CD14-positive monocyte (primary cell): ENCODE data around the gene SHTN1. TPM values are rescaled to one million over a fixed set of nuclear protein-coding genes. Genes with fewer than 3 reads are reported as not detected.

Source experiments
- DNase-seq, 3 donors: peaks; one replicate each; pipeline ENCODE4 v3.0.0-alpha.2; 2011 to 2022
- H2AFZ ChIP-seq: 2 replicates; pipeline ENCODE4 v1.6.0; 2012; ENCODE audit warnings: mild to moderate bottlenecking, low read depth, low read length, inconsistent platforms; ENCODE audit not compliant: insufficient read depth, poor library complexity, severe bottlenecking
- H3K27ac ChIP-seq, 2 donors: 1 replicate in 1 of 2; 2 replicates in 1 of 2; pipeline ENCODE4 v1.5.1; 2012 to 2013; ENCODE audit warnings: low read length in 2 of 2, control low read depth in 1 of 2, inconsistent platforms in 1 of 2, low read depth in 1 of 2, mild to moderate bottlenecking in 1 of 2
- H3K27me3 ChIP-seq, 2 donors: one replicate each; pipeline versions ENCODE4 v1.6.0 to v1.6.1; 2011 to 2013; ENCODE audit warnings: low read length in 2 of 2; ENCODE audit not compliant: control insufficient read depth in 2 of 2, insufficient read depth in 2 of 2
- H3K36me3 ChIP-seq, 2 donors: replicated peaks in 1 of 2; 1 replicate in 1 of 2; 2 replicates in 1 of 2; pipeline versions ENCODE4 v1.5.1 to v1.6.1; 2012 to 2013; ENCODE audit warnings: low read length in 2 of 2, control low read depth in 1 of 2, inconsistent platforms in 1 of 2, mild to moderate bottlenecking in 1 of 2; ENCODE audit not compliant: insufficient read depth in 2 of 2, control insufficient read depth in 1 of 2
- H3K4me1 ChIP-seq, 2 donors: 1 replicate in 1 of 2; 2 replicates in 1 of 2; pipeline versions ENCODE4 v1.5.1 to v1.6.1; 2012 to 2013; ENCODE audit warnings: low read length in 2 of 2, control low read depth in 1 of 2, inconsistent platforms in 1 of 2, mild to moderate bottlenecking in 1 of 2, moderate library complexity in 1 of 2; ENCODE audit not compliant: insufficient read depth in 2 of 2, control insufficient read depth in 1 of 2
- H3K4me2 ChIP-seq: replicated peaks from 2 replicates; pipeline ENCODE3; 2012; ENCODE audit warnings: low read length, moderate library complexity, mild to moderate bottlenecking; ENCODE audit not compliant: poor library complexity, severe bottlenecking; ENCODE audit errors: extremely low read depth
- H3K4me3 ChIP-seq, 3 experiments: fragments of 200-600 bp in 1 of 3; sonication (generic) in 1 of 3; replicated peaks in 1 of 3; 1 replicate in 2 of 3; 2 replicates in 1 of 3; pipeline ENCODE4 v1.5.1; 2011 to 2013; ENCODE audit warnings: low read length in 3 of 3, mild to moderate bottlenecking in 3 of 3, control low read depth in 2 of 3, low read depth in 2 of 3, inconsistent platforms in 1 of 3, moderate library complexity in 1 of 3
- H3K79me2 ChIP-seq: 2 replicates; pipeline ENCODE4 v1.6.0; 2012; ENCODE audit warnings: mild to moderate bottlenecking, control low read depth, inconsistent platforms, low read length, moderate library complexity; ENCODE audit not compliant: insufficient read depth
- H3K9ac ChIP-seq: 2 replicates; pipeline ENCODE4 v1.6.0; 2017; ENCODE audit warnings: low read length, mild to moderate bottlenecking; ENCODE audit not compliant: insufficient read depth, poor library complexity, severe bottlenecking
- H3K9me3 ChIP-seq, 2 donors: replicated peaks in 1 of 2; 1 replicate in 1 of 2; 2 replicates in 1 of 2; pipeline versions ENCODE4 v1.5.1 to v1.6.1; 2012 to 2013; ENCODE audit warnings: low read length in 2 of 2, control low read depth in 1 of 2; ENCODE audit not compliant: control insufficient read depth in 1 of 2, insufficient read depth in 1 of 2
- H4K20me1 ChIP-seq: 2 replicates; pipeline ENCODE4 v1.6.0; 2012; ENCODE audit warnings: mild to moderate bottlenecking, low read length, control low read depth, moderate library complexity; ENCODE audit not compliant: insufficient read depth
- H3K27ac Mint-ChIP-seq, 7 donors: one replicate each; pipeline ENCODE4 v1.8.0; 2020; ENCODE audit warnings: mild to moderate bottlenecking in 7 of 7, mixed read lengths in 7 of 7, moderate library complexity in 6 of 7, inconsistent platforms in 2 of 7
- H3K27me3 Mint-ChIP-seq, 3 donors: one replicate each; pipeline ENCODE4 v1.8.0; 2021 to 2022; ENCODE audit warnings: low read depth in 3 of 3, mild to moderate bottlenecking in 3 of 3, mixed read lengths in 3 of 3, moderate library complexity in 3 of 3, inconsistent platforms in 1 of 3
- H3K36me3 Mint-ChIP-seq, 2 donors: one replicate each; pipeline ENCODE4 v1.8.0; 2020; ENCODE audit warnings: mixed read lengths in 2 of 2, inconsistent platforms in 1 of 2, mild to moderate bottlenecking in 1 of 2
- H3K4me1 Mint-ChIP-seq: one replicate; pipeline ENCODE4 v1.8.0; 2020; ENCODE audit warnings: mild to moderate bottlenecking, mixed read lengths
- H3K4me3 Mint-ChIP-seq, 2 donors: one replicate each; pipeline ENCODE4 v1.8.0; 2020; ENCODE audit warnings: mild to moderate bottlenecking in 2 of 2, mixed read lengths in 2 of 2, moderate library complexity in 1 of 2
- H3K9me3 Mint-ChIP-seq, 7 donors: one replicate each; pipeline ENCODE4 v1.8.0; 2020 to 2022; ENCODE audit warnings: mixed read lengths in 7 of 7, mild to moderate bottlenecking in 6 of 7, moderate library complexity in 6 of 7, inconsistent platforms in 2 of 7
- CTCF ChIP-seq: fragments of 200-600 bp; IDR thresholded peaks from one replicate; pipeline ENCODE4 v1.8.0; 2022; ENCODE audit warnings: antibody characterized with exemption, mild to moderate bottlenecking
- WGBS: methylation state at CpG from one replicate; pipeline ENCODE4 v1.1.5; 2013; ENCODE audit warnings: missing lambda C conversion rate; ENCODE audit not compliant: insufficient coverage; 5-methylcytosine and 5-hydroxymethylcytosine counted together
- intact Hi-C, 2 donors: fragments of 100-400 bp; cut with micrococcal nuclease; formaldehyde crosslinking; loops; one replicate each; pipeline versions ENCODE4 v1.15.0 to v1.15.1; 2023
- polyA plus RNA-seq, 3 donors: library from polyadenylated mRNA; depleted of rRNA in 1 of 3; unstranded in 2 of 3; stranded (reverse) in 1 of 3; fragments of 300-500 nt in 2 of 3; fragments of >200 nt in 1 of 3; fragmentation: Illumina TruSeq in 2 of 3; gene quantifications; 1 replicate in 2 of 3; 2 replicates in 1 of 3; pipeline ENCODE4 v1.2.3, GENCODE V29; 2012 to 2021

Gene SHTN1
- polyA plus RNA-seq, 3 donors = 14.4 to 22.6 (median 14.9) TPM

GRCh38 chr10:116905845-116906210 is 99.2 kb downstream of the SHTN1 start:
- Histone ChIP-seq H3K4me3 (no peak overlapping the region), H3K9ac (no peak overlapping the region), H4K20me1 (no peaks in the 10 kb centered on the region), H3K79me2 (no peaks in the 10 kb centered on the region), H2AFZ (no peak overlapping the region), H3K4me2 (no peak overlapping the region), H3K9me3 (no peaks in the 10 kb centered on the region), H3K27ac (no peak overlapping the region), H3K27me3 (no peaks in the 10 kb centered on the region), H3K4me1 (no peaks in the 10 kb centered on the region), H3K36me3 (peaks cover 63 to 99% of the 10 kb centered on the region in 2 donors)
- no peak for DNase-seq
- H3K9me3 Mint-ChIP-seq = peaks cover 0 to 3% (median 0%) of the 10 kb centered on the region in 7 donors
- 94% methylated on average over 2 of the region's 3 CpGs for WGBS
- no peak overlapping the region for H3K4me3 Mint-ChIP-seq
- TF ChIP-seq CTCF = no peak
- intact Hi-C loops = no loop called here
- H3K27ac Mint-ChIP-seq = no peak overlapping the region
- peaks cover 61 to 78% of the 10 kb centered on the region in 2 donors for H3K36me3 Mint-ChIP-seq
- peaks cover 0 to 2% (median 0%) of the 10 kb centered on the region in 3 donors for H3K27me3 Mint-ChIP-seq
- no peaks in the 10 kb centered on the region for H3K4me1 Mint-ChIP-seq

GRCh38 chr10:116899626-116900025 is 105.4 kb downstream of the SHTN1 start:
- Histone ChIP-seq H3K4me2 (no peak overlapping the region), H4K20me1 (no peaks in the 10 kb centered on the region), H3K36me3 (peaks cover 59 to 95% of the 10 kb centered on the region in 2 donors), H3K27ac (no peak overlapping the region), H3K27me3 (no peaks in the 10 kb centered on the region), H3K9ac (no peak overlapping the region), H3K9me3 (no peaks in the 10 kb centered on the region), H3K4me1 (no peaks in the 10 kb centered on the region), H3K4me3 (no peak overlapping the region), H3K79me2 (no peaks in the 10 kb centered on the region), H2AFZ (no peak overlapping the region)
- no peak for DNase-seq
- H3K4me1 Mint-ChIP-seq = no peaks in the 10 kb centered on the region
- intact Hi-C loops = no loop called here
- H3K9me3 Mint-ChIP-seq = peaks cover 0 to under 1% (median 0%) of the 10 kb centered on the region in 7 donors
- H3K27ac Mint-ChIP-seq = no peak overlapping the region
- 100% methylated on average over 3 of the region's 4 CpGs for WGBS
- no peak overlapping the region for H3K4me3 Mint-ChIP-seq
- peaks cover 73 to 75% of the 10 kb centered on the region in 2 donors for H3K36me3 Mint-ChIP-seq
- H3K27me3 Mint-ChIP-seq = peaks cover 0 to 2% (median 0%) of the 10 kb centered on the region in 3 donors
- TF ChIP-seq CTCF = no peak
